Stomach (tissue), 4 donors: ENCODE measurements around the gene NFKBIA.
"Not testable (repeated sequence)": the region's sequence is repeated elsewhere in the genome, so short reads cannot be mapped to it uniquely, and the experiment has no call there.

Experiments
- EP300 ChIP-seq: sonication (generic); formaldehyde crosslinking; IDR thresholded peaks from one replicate; pipeline ENCODE4 v1.6.1; 2017; ENCODE audit warnings: antibody characterized with exemption
- POLR2A ChIP-seq, 4 donors: fragments of 450-650 bp; IDR thresholded peaks; one replicate each; pipeline ENCODE4 v1.6.1; 2016; ENCODE audit warnings: antibody characterized with exemption in 4 of 4, control low read depth in 2 of 4, mild to moderate bottlenecking in 1 of 4, moderate library complexity in 1 of 4
- POLR2AphosphoS5 ChIP-seq, 3 donors: sonication (generic); formaldehyde crosslinking; IDR thresholded peaks; one replicate each; pipeline ENCODE4 v1.6.1; 2016; ENCODE audit warnings: antibody characterized with exemption in 3 of 3
- TF ChIP-seq, protein P1 (sequence below), 7 experiments: fragments of 450-650 bp in 4 of 7; fragments of 200-600 bp in 3 of 7; sonication (generic) in 3 of 7; IDR thresholded peaks; one replicate each; pipeline ENCODE4 v1.5.1; 2016 to 2019; ENCODE audit warnings: antibody characterized with exemption in 7 of 7, control low read depth in 2 of 7, mild to moderate bottlenecking in 1 of 7

DNA sequence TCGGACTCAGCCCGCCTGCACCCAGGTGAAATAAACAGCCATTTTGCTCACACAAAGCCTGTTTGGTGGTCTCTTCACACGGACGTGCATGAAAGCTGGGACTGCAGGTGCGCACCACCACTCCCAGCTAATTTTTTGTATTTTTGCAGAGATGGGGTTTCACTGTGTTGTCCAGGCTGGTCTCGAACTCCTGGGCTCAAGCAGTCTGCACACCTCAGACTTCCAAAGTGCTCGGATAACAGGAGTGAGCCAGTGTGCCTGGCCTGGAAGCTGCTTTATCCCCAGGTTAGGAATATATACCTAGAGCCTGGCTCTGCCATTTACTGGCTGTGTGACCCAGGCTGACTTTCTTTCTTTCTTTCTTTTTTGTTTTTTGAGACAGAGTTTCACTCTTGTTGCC lies 7.9 kb downstream of the NFKBIA start:
- TF ChIP-seq EP300; POLR2A (IDR thresholded peaks at IDR 0.05); POLR2AphosphoS5 (IDR thresholded peaks at IDR 0.05): not testable (repeated sequence)
- TF ChIP-seq, protein P1, sequence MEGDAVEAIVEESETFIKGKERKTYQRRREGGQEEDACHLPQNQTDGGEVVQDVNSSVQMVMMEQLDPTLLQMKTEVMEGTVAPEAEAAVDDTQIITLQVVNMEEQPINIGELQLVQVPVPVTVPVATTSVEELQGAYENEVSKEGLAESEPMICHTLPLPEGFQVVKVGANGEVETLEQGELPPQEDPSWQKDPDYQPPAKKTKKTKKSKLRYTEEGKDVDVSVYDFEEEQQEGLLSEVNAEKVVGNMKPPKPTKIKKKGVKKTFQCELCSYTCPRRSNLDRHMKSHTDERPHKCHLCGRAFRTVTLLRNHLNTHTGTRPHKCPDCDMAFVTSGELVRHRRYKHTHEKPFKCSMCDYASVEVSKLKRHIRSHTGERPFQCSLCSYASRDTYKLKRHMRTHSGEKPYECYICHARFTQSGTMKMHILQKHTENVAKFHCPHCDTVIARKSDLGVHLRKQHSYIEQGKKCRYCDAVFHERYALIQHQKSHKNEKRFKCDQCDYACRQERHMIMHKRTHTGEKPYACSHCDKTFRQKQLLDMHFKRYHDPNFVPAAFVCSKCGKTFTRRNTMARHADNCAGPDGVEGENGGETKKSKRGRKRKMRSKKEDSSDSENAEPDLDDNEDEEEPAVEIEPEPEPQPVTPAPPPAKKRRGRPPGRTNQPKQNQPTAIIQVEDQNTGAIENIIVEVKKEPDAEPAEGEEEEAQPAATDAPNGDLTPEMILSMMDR (IDR thresholded peaks at IDR 0.05), result not testable (repeated sequence)
